Measurements from ENCODE around the gene IL36RN. TPM values are rescaled to one million over a fixed set of nuclear protein-coding genes. Genes with fewer than 3 reads are reported as not detected.

The IL36RN gene
- total RNA-seq, 3 donors from 2014 or later = not detected

GRCh38 chr2:113039719-113040118 is 19.3 kb upstream of the IL36RN start:
- no peaks in the 10 kb centered on the region for H3K9me3 ChIP-seq
- no peaks in the 10 kb centered on the region for H3K36me3 ChIP-seq
- H3K4me3 ChIP-seq = no peak overlapping the region
- no peak overlapping the region for H3K27ac ChIP-seq
- TF ChIP-seq POLR2A (IDR thresholded peaks at IDR 0.05) (no peak), CTCF (IDR thresholded peaks at IDR 0.05) (no peak), POLR2AphosphoS5 (IDR thresholded peaks at IDR 0.05) (no peak)
- intact Hi-C loops (cut with DNase I; ENCODE audit: low total_unique reads) = no loop called here
- H3K27me3 ChIP-seq = no peaks in the 10 kb centered on the region
- H3K4me1 ChIP-seq = no peaks in the 10 kb centered on the region
- DNase-seq (ENCODE audit: low spot score in 2 of 2) = no peak

- no peak for DNase-seq (ENCODE audit: low spot score in 2 of 2)
- Histone ChIP-seq H3K4me3 (no peak overlapping the region), H3K36me3 (no peaks in the 10 kb centered on the region), H3K27ac (no peak overlapping the region), H3K4me1 (no peaks in the 10 kb centered on the region), H3K27me3 (no peaks in the 10 kb centered on the region), H3K9me3 (no peaks in the 10 kb centered on the region)
- intact Hi-C loops (cut with DNase I; ENCODE audit: low total_unique reads) = loop anchor here (2.0 kb wide), 1 partner anchor 47 kb away; no protein-coding TSS in a partner anchor
- TF ChIP-seq CTCF (IDR thresholded peaks at IDR 0.05) (no peak), POLR2AphosphoS5 (IDR thresholded peaks at IDR 0.05) (no peak), POLR2A (IDR thresholded peaks at IDR 0.05) (no peak)
Observed at GRCh38 chr2:113041871-113042270, 17.1 kb upstream of the IL36RN start.

GRCh38 chr2:113046465-113046864 is 12.5 kb upstream of the IL36RN start:
- H3K9me3 ChIP-seq = peaks cover 0 to 3% of the 10 kb centered on the region in 2 donors
- TF ChIP-seq CTCF (IDR thresholded peaks at IDR 0.05) = no peak
- TF ChIP-seq POLR2A (IDR thresholded peaks at IDR 0.05) = no peak
- TF ChIP-seq POLR2AphosphoS5 (IDR thresholded peaks at IDR 0.05) = no peak
- intact Hi-C loops (cut with DNase I; ENCODE audit: low total_unique reads) = no loop called here
- no peaks in the 10 kb centered on the region for H3K36me3 ChIP-seq
- H3K27me3 ChIP-seq = no peaks in the 10 kb centered on the region
- H3K4me1 ChIP-seq = no peaks in the 10 kb centered on the region
- no peak overlapping the region for H3K4me3 ChIP-seq
- no peak overlapping the region for H3K27ac ChIP-seq
- DNase-seq (ENCODE audit: low spot score in 2 of 2) = no peak

GRCh38 chr2:113050921-113051895 is 7.8 kb upstream of the IL36RN start:
- intact Hi-C loops (cut with DNase I; ENCODE audit: low total_unique reads) = no loop called here
- Histone ChIP-seq H3K27ac (no peak overlapping the region), H3K4me3 (no peak overlapping the region), H3K36me3 (no peaks in the 10 kb centered on the region), H3K4me1 (no peaks in the 10 kb centered on the region), H3K27me3 (no peaks in the 10 kb centered on the region), H3K9me3 (peaks cover 8 to 24% of the 10 kb centered on the region in 2 donors)
- TF ChIP-seq POLR2AphosphoS5 (IDR thresholded peaks at IDR 0.05) (no peak), CTCF (IDR thresholded peaks at IDR 0.05) (no peak), POLR2A (IDR thresholded peaks at IDR 0.05) (no peak)
- no peak for DNase-seq (ENCODE audit: low spot score in 2 of 2)

GRCh38 chr2:113052396-113052917 is 6.5 kb upstream of the IL36RN start, which contains the start of gene IL36B:
Gene IL36B (minus strand): TSS chr2:113052867.
- Histone ChIP-seq H3K4me3 (no peak within 1 kb of the TSS), H3K4me1 (no peaks in the 10 kb centered on the region), H3K36me3 (no peaks in the 10 kb centered on the region), H3K27ac (no peak within 1 kb of the TSS), H3K9me3 (peaks cover 8 to 24% of the 10 kb centered on the region in 2 donors), H3K27me3 (no peaks in the 10 kb centered on the region)
- DNase-seq (ENCODE audit: low spot score in 2 of 2) = no peak
- intact Hi-C loops (cut with DNase I; ENCODE audit: low total_unique reads) = no loop called here
- TF ChIP-seq POLR2A (IDR thresholded peaks at IDR 0.05) (no peak), CTCF (IDR thresholded peaks at IDR 0.05) (no peak), POLR2AphosphoS5 (IDR thresholded peaks at IDR 0.05) (no peak)

All from breast epithelium (tissue), 4 donors.